ENCODE data around the gene CNBP. TPM values are rescaled to one million over a fixed set of nuclear protein-coding genes. Genes with fewer than 3 reads are reported as not detected.
A peak's percentile ranks its signal among the peaks of the same experiment; 100 is the strongest.

Gene CNBP
- 130 to 158 TPM (median 138 TPM) in 3 replicates for total RNA-seq
- long read RNA-seq, transcript CNBP-201 (5 exons, 1,664 nt), result minor isoform, 71 of 275 reads
- long read RNA-seq, transcript CNBP-204 (5 exons, 1,641 nt), result minor isoform, 40 of 275 reads
- long read RNA-seq, transcript CNBP-207 (5 exons, 1,626 nt), result major isoform, 104 of 275 reads
- long read RNA-seq, partial matches to known transcripts, result 1 of 275 reads
- long read RNA-seq, other reads (novel, unspliced or antisense), result 51 of 275 reads

- Mint-ChIP-seq H3K4me1 (ENCODE audit: low read depth) (peaks cover 40% of the 10 kb centered on the region), H3K36me3 (ENCODE audit: low read depth) (peaks cover 2% of the 10 kb centered on the region), H3K9me3 (ENCODE audit: low read depth) (no peaks in the 10 kb centered on the region), H3K4me3 (ENCODE audit: unreplicated experiment) (peak within 1 kb of the TSS; percentile 92), H3K27me3 (ENCODE audit: low read depth) (no peaks in the 10 kb centered on the region), H3K27ac (ENCODE audit: unreplicated experiment) (peak within 1 kb of the TSS; percentile 96)
- DNase-seq (ENCODE audit: low spot score), result peak; percentile 96
- no peak for TF ChIP-seq CTCF (IDR thresholded peaks at IDR 0.05)
Observed at GRCh38 chr3:129183569-129184395, at the start of gene CNBP. Gene CNBP, minus strand, starts transcription at chr3:129183896. Its CDS starts 12,139 bp downstream, at chr3:129171757.

GRCh38 chr3:129231331-129232119 is 47.8 kb upstream of the CNBP start:
- Mint-ChIP-seq H3K4me1 (ENCODE audit: low read depth) (peaks cover 33% of the 10 kb centered on the region), H3K9me3 (ENCODE audit: low read depth) (no peaks in the 10 kb centered on the region), H3K27ac (ENCODE audit: unreplicated experiment) (no peak overlapping the region), H3K27me3 (ENCODE audit: low read depth) (no peaks in the 10 kb centered on the region), H3K4me3 (ENCODE audit: unreplicated experiment) (no peak overlapping the region), H3K36me3 (ENCODE audit: low read depth) (no peaks in the 10 kb centered on the region)
- no peak for DNase-seq (ENCODE audit: low spot score)
- no peak for TF ChIP-seq CTCF (IDR thresholded peaks at IDR 0.05)

GRCh38 chr3:129230311-129231019 is 46.8 kb upstream of the CNBP start:
- DNase-seq (ENCODE audit: low spot score), result no peak
- Mint-ChIP-seq H3K27me3 (ENCODE audit: low read depth) (no peaks in the 10 kb centered on the region), H3K4me3 (ENCODE audit: unreplicated experiment) (no peak overlapping the region), H3K27ac (ENCODE audit: unreplicated experiment) (peak overlapping the region; percentile 39), H3K4me1 (ENCODE audit: low read depth) (peaks cover 38% of the 10 kb centered on the region), H3K36me3 (ENCODE audit: low read depth) (no peaks in the 10 kb centered on the region), H3K9me3 (ENCODE audit: low read depth) (no peaks in the 10 kb centered on the region)
- TF ChIP-seq CTCF (IDR thresholded peaks at IDR 0.05), result no peak

GRCh38 chr3:129228891-129229585 is 45.3 kb upstream of the CNBP start:
- peaks cover 47% of the 10 kb centered on the region for H3K4me1 Mint-ChIP-seq (ENCODE audit: low read depth)
- no peak overlapping the region for H3K4me3 Mint-ChIP-seq (ENCODE audit: unreplicated experiment)
- DNase-seq (ENCODE audit: low spot score), result no peak
- H3K36me3 Mint-ChIP-seq (ENCODE audit: low read depth), result no peaks in the 10 kb centered on the region
- peak overlapping the region; percentile 79 for H3K27ac Mint-ChIP-seq (ENCODE audit: unreplicated experiment)
- no peaks in the 10 kb centered on the region for H3K9me3 Mint-ChIP-seq (ENCODE audit: low read depth)
- TF ChIP-seq CTCF (IDR thresholded peaks at IDR 0.05), result peak; percentile 21
- no peaks in the 10 kb centered on the region for H3K27me3 Mint-ChIP-seq (ENCODE audit: low read depth)
